HepG2 (cell line): ENCODE results near the gene CCDC192. TPM values are rescaled to one million over a fixed set of nuclear protein-coding genes. Genes with fewer than 3 reads are reported as not detected.

Experiments used
- ATAC-seq: fragments of 200-7000 bp; cut with Tn5 transposase; 3 replicates; pipeline ENCODE4 v1.9.1; 2020; ENCODE audit warnings: mild to moderate bottlenecking, moderate library complexity
- BruUV-seq: library from RNA; stranded (reverse); fragments of 400-500 nt; replicated peaks from 2 replicates; lab custom pipeline; 2021; lab: Mats Ljungman, UMichigan
- CTCF ChIA-PET: fragments of 300-600 bp; formaldehyde crosslinking; extraction: SDS; loops from one replicate; lab custom pipeline; 2021; ENCODE audit warnings: low total read pairs, inconsistent platforms, low intra/inter-chr PET ratio; lab: Yijun Ruan, JAX
- POLR2A ChIA-PET: fragments of 350-600 bp; sonication (Branson Sonifier 250); formaldehyde crosslinking; loops from one replicate; lab custom pipeline; 2020; ENCODE audit warnings: antibody characterized with exemption, inconsistent platforms; lab: Yijun Ruan, JAX
- DNase-seq: peaks from one replicate; pipeline ENCODE4 v3.0.0-alpha.2; 2015; ENCODE audit warnings: low spot score
- FAIRE-seq: peaks from 3 replicates; lab custom pipeline; 2011; peaks lifted over from hg19 to GRCh38; lab: Jason Lieb, UNC
- H2AFZ ChIP-seq: one replicate; pipeline ENCODE4 v1.6.1; 2011; ENCODE audit warnings: low read length, inconsistent platforms
- H3K27ac ChIP-seq: fragments of 300-600 bp; 3 replicates; pipeline ENCODE4 v1.8.0; 2011; ENCODE audit warnings: mixed run types, mild to moderate bottlenecking, mixed read lengths, low read length, inconsistent platforms; ENCODE audit not compliant: insufficient read depth; ENCODE audit errors: extremely low read length
- H3K27me3 ChIP-seq, 2 experiments: fragments of 200-600 bp in 1 of 2; 2 replicates in 1 of 2; 3 replicates in 1 of 2; pipeline versions ENCODE4 v1.6.0 to v1.8.0; 2011; ENCODE audit warnings: low read length in 2 of 2, mild to moderate bottlenecking in 2 of 2, moderate library complexity in 2 of 2, inconsistent platforms in 1 of 2; ENCODE audit not compliant: insufficient read depth in 2 of 2, control insufficient read depth in 1 of 2
- H3K36me3 ChIP-seq, 2 experiments: fragments of 200-600 bp in 1 of 2; replicated peaks in 1 of 2; 2 replicates in 1 of 2; 3 replicates in 1 of 2; pipeline versions ENCODE4 v1.5.1 to v1.8.0; 2011; ENCODE audit warnings: low read length in 2 of 2, inconsistent platforms in 1 of 2; ENCODE audit not compliant: insufficient read depth in 2 of 2, control insufficient read depth in 1 of 2
- H3K4me1 ChIP-seq: 2 replicates; pipeline ENCODE4 v1.5.1; 2012; ENCODE audit warnings: low read length, inconsistent platforms; ENCODE audit not compliant: insufficient read depth
- H3K4me2 ChIP-seq: 2 replicates; pipeline ENCODE4 v1.6.0; 2011; ENCODE audit warnings: low read depth, low read length, inconsistent platforms
- H3K4me3 ChIP-seq, 3 experiments: fragments of 200-600 bp in 1 of 3; sonication (generic), shearing (Covaris generic) in 1 of 3; replicated peaks in 1 of 3; 2 replicates each; pipeline ENCODE4 v1.5.1; 2011 to 2016; ENCODE audit warnings: low read length in 3 of 3, inconsistent platforms in 2 of 3, low read depth in 2 of 3, mild to moderate bottlenecking in 2 of 3, control low read depth in 1 of 3, mixed read lengths in 1 of 3; ENCODE audit not compliant: insufficient read depth in 1 of 3
- H3K79me2 ChIP-seq: one replicate; pipeline ENCODE4 v1.6.1; 2011; ENCODE audit warnings: low read length, inconsistent platforms; ENCODE audit not compliant: insufficient read depth
- H3K9ac ChIP-seq: 2 replicates; pipeline ENCODE4 v1.6.0; 2011; ENCODE audit warnings: mild to moderate bottlenecking, low read depth, low read length, inconsistent platforms; ENCODE audit not compliant: insufficient read depth
- H3K9me3 ChIP-seq: 2 replicates; pipeline ENCODE4 v1.5.1; 2012; ENCODE audit warnings: mild to moderate bottlenecking, low read length
- H4K20me1 ChIP-seq: 2 replicates; pipeline ENCODE4 v1.6.0; 2011; ENCODE audit warnings: inconsistent platforms, mild to moderate bottlenecking, low read length, moderate library complexity; ENCODE audit not compliant: insufficient read depth
- CEBPB ChIP-seq: IDR thresholded peaks from 2 replicates; pipeline ENCODE4 v1.6.1; 2011; ENCODE audit warnings: low read depth, low read length, improper control_type of control experiment, borderline replicate concordance
- KAT8 ChIP-seq: IDR thresholded peaks from 2 replicates; pipeline ENCODE4 v1.6.1; 2016; ENCODE audit warnings: missing genetic modification reagents, missing compliant biosample characterization
- SNAI1 ChIP-seq: sonication (generic); formaldehyde crosslinking; IDR thresholded peaks from 2 replicates; pipeline ENCODE4 v1.5.0; 2020; ENCODE audit warnings: mild to moderate bottlenecking, missing genetic modification reagents, borderline replicate concordance
- SOX5 ChIP-seq: IDR thresholded peaks from 2 replicates; pipeline ENCODE4 v1.6.1; 2016; ENCODE audit warnings: borderline replicate concordance
- TCF12 ChIP-seq, 2 experiments: fragments of 450-650 bp in 1 of 2; sonication (generic) in 1 of 2; formaldehyde crosslinking in 1 of 2; IDR thresholded peaks; 2 replicates each; pipeline versions ENCODE4 v1.6.1 to v1.8.0; 2017 to 2022; ENCODE audit warnings: antibody characterized with exemption in 1 of 2, mild to moderate bottlenecking in 1 of 2, missing genetic modification reagents in 1 of 2, moderate library complexity in 1 of 2
- ZFY ChIP-seq: sonication (generic); formaldehyde crosslinking; IDR thresholded peaks from 2 replicates; pipeline ENCODE4 v1.4.0; 2020; ENCODE audit warnings: missing genetic modification reagents
- ZKSCAN8 ChIP-seq: IDR thresholded peaks from 2 replicates; pipeline ENCODE4 v1.6.1; 2016; ENCODE audit warnings: borderline replicate concordance, missing genetic modification reagents, missing compliant biosample characterization
- ZNF709 ChIP-seq: sonication (generic); formaldehyde crosslinking; IDR thresholded peaks from 2 replicates; pipeline ENCODE4 v1.5.0; 2020; ENCODE audit warnings: mild to moderate bottlenecking, missing genetic modification reagents
- WGBS: methylation state at CpG from one replicate; pipeline ENCODE4 v1.1.6; 2017; ENCODE audit warnings: low lambda C conversion rate; 5-methylcytosine and 5-hydroxymethylcytosine counted together
- in situ Hi-C: cut with HindIII; loops from 2 replicates; pipeline ENCODE4 v1.10.0; 2017; ENCODE audit warnings: low pct_unique_long_range_greater_than_20kb; ENCODE audit not compliant: extremely low pct_ligation_motif_present
- intact Hi-C: fragments of 100-400 bp; cut with micrococcal nuclease; formaldehyde crosslinking; loops from one replicate; pipeline ENCODE4 v1.10.0; 2022; ENCODE audit not compliant: unreplicated experiment
- polyA plus RNA-seq, 8 experiments: library from polyadenylated mRNA; depleted of rRNA in 3 of 8; stranded (reverse) in 7 of 8; unstranded in 1 of 8; fragments of >200 nt; fragmentation: Illumina TruSeq in 4 of 8; extraction: Trizol in 4 of 8; gene quantifications; 2 replicates each; pipeline versions ENCODE4 v1.2.1 to v1.2.3, GENCODE V29; 2011 to 2016; ENCODE audit warnings: low read depth in 4 of 8, missing spikeins in 1 of 8, mixed read lengths in 1 of 8; ENCODE audit not compliant: insufficient read depth in 1 of 8
- total RNA-seq, 5 experiments: library from RNA; depleted of rRNA; stranded (reverse); fragments of >200 nt; fragmentation: Illumina TruSeq; extraction: Trizol; gene quantifications; 2 replicates each; pipeline ENCODE4 v1.2.3, GENCODE V29; 2016; ENCODE audit warnings: low read depth in 1 of 5
- TF ChIP-seq, protein P1 (sequence below): sonication (generic); formaldehyde crosslinking; IDR thresholded peaks from 2 replicates; pipeline ENCODE4 v1.5.0; 2020; ENCODE audit warnings: missing genetic modification reagents
- TF ChIP-seq, protein P2 (sequence below): sonication (generic); formaldehyde crosslinking; IDR thresholded peaks from 2 replicates; pipeline ENCODE4 v1.4.0; 2020; ENCODE audit warnings: missing genetic modification reagents, low read depth, mild to moderate bottlenecking, borderline replicate concordance

The CCDC192 gene
- total and polyA plus RNA-seq, 2 of the 13 experiments (the other 11 are each of a cell fraction or from before 2014, with no cell fraction given) = not detected

DNA sequence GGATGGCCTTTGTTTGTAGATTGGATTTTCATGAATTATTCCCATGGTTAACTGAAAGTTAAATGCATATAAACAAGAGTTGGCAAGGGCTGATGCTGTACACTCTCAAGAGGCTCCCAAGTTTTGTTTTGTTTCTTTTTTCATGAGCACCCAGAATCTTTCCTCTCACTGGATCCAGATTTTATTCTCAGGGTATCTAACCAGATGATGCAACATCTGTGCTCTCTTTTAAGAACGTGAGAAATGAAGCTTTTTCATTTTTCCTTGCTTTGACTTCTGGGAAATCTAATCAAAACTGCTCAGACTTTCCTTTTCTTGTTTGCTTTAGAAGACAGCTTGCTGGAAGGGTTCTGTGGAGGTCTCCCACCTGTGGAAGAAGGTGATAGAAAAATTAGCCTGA lies 237.7 kb downstream of the CCDC192 start (continued):
- TF ChIP-seq, protein P1, sequence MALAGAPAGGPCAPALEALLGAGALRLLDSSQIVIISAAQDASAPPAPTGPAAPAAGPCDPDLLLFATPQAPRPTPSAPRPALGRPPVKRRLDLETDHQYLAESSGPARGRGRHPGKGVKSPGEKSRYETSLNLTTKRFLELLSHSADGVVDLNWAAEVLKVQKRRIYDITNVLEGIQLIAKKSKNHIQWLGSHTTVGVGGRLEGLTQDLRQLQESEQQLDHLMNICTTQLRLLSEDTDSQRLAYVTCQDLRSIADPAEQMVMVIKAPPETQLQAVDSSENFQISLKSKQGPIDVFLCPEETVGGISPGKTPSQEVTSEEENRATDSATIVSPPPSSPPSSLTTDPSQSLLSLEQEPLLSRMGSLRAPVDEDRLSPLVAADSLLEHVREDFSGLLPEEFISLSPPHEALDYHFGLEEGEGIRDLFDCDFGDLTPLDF = no peak
- TF ChIP-seq, protein P2, sequence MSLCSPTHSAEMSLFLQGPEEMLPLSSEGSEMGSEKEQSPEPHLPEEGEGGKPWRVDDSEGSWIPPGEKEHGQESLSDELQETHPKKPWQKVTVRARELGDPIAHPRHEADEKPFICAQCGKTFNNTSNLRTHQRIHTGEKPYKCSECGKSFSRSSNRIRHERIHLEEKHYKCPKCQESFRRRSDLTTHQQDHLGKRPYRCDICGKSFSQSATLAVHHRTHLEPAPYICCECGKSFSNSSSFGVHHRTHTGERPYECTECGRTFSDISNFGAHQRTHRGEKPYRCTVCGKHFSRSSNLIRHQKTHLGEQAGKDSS = no peak
- no peak for TF ChIP-seq TCF12 (IDR thresholded peaks at IDR 0.05)
- no peak for TF ChIP-seq TCF12 (CRISPR knock-in tag; IDR thresholded peaks at IDR 0.05)
- TF ChIP-seq CEBPB = no peak
- TF ChIP-seq SNAI1 (CRISPR knock-in tag) = no peak
- TF ChIP-seq ZNF709 (CRISPR knock-in tag) = no peak
- no peak for TF ChIP-seq KAT8 (CRISPR knock-in tag)
- TF ChIP-seq ZFY = no peak

DNA sequence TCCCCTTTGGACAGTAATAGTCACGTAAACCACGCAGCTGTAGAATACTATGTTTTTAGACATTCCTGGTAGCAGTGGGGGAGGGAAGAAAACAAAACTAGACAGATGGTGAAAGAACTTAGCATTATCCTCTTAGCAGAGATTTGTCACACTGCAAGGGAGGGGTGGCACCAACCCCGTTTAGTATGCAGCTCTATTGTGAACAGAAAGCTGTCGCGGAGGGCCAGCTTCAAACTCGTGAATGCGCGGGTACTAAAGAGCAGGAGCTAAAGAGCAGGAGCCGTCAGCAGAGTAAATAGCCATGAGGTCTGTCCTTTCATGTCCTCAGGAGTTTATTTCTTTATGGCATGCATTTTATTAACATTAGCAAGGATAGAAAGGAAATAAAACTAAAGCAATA lies 238.5 kb downstream of the CCDC192 start:
- no TSS peak for BruUV-seq
- Histone ChIP-seq H3K27me3 (no peaks in the 10 kb centered on the region), H3K4me3 (no peak overlapping the region), H3K27ac (no peak overlapping the region), H3K79me2 (no peaks in the 10 kb centered on the region), H4K20me1 (no peaks in the 10 kb centered on the region), H2AFZ (no peak overlapping the region), H3K4me1 (peaks cover 14% of the 10 kb centered on the region), H3K9ac (no peak overlapping the region), H3K9me3 (no peaks in the 10 kb centered on the region), H3K36me3 (no peaks in the 10 kb centered on the region), H3K4me2 (peak overlapping the region; percentile 13; the same call in 1 of the 2 replicates)
- ChIA-PET POLR2A (no interaction called here), CTCF (no interaction called here)
- WGBS = 30% methylated on average over 8 of the region's 9 CpGs
- peak; percentile 38; the same call in 1 of the 3 replicates for ATAC-seq
- TF ChIP-seq SOX5 (CRISPR knock-in tag) (peak; percentile 20; the same call in 1 of the 2 replicates), ZKSCAN8 (no peak)
- in situ Hi-C loops (no loop called here), intact Hi-C loops (no loop called here)
- FAIRE-seq = no peak
- no peak for DNase-seq
